Heart left ventricle (tissue), 16 donors: ENCODE data around the gene SYTL2. TPM values are rescaled to one million over a fixed set of nuclear protein-coding genes. Genes with fewer than 3 reads are reported as not detected.
A peak's percentile ranks its signal among the peaks of the same experiment; 100 is the strongest.

ENCODE experiments used
- ATAC-seq, 4 donors: fragments of 200-7000 bp; cut with Tn5 transposase; one replicate each; pipeline ENCODE4 v1.9.1; 2020 to 2022; ENCODE audit warnings: moderate library complexity in 4 of 4, mild to moderate bottlenecking in 3 of 4, moderate number of reproducible peaks in 1 of 4
- DNase-seq, 5 donors: peaks; one replicate each; pipeline ENCODE4 v3.0.0-alpha.2; 2020
- H3K27ac ChIP-seq, 12 donors: fragments of 200-600 bp; sonication (generic) in 4 of 12; one replicate each; pipeline versions ENCODE4 v1.5.0 to v1.8.0; 2016 to 2022; ENCODE audit warnings: mild to moderate bottlenecking in 2 of 12
- H3K27me3 ChIP-seq, 9 donors: fragments of 200-600 bp; sonication (generic) in 2 of 9; one replicate each; pipeline versions ENCODE4 v1.5.1 to v1.8.0; 2016 to 2022; ENCODE audit warnings: mild to moderate bottlenecking in 3 of 9
- H3K36me3 ChIP-seq, 9 donors: fragments of 200-600 bp; sonication (generic) in 2 of 9; one replicate each; pipeline versions ENCODE4 v1.5.0 to v1.8.0; 2018 to 2022; ENCODE audit warnings: mild to moderate bottlenecking in 2 of 9
- H3K4me1 ChIP-seq, 12 donors: fragments of 200-600 bp; sonication (generic) in 4 of 12; one replicate each; pipeline versions ENCODE4 v1.5.0 to v1.8.0; 2016 to 2022; ENCODE audit warnings: mild to moderate bottlenecking in 3 of 12
- H3K4me3 ChIP-seq, 12 donors: fragments of 200-600 bp; sonication (generic) in 4 of 12; one replicate each; pipeline versions ENCODE4 v1.5.0 to v1.8.0; 2017 to 2022; ENCODE audit warnings: mild to moderate bottlenecking in 9 of 12, moderate library complexity in 4 of 12
- H3K9me3 ChIP-seq, 12 donors: fragments of 200-600 bp; sonication (generic) in 4 of 12; one replicate each; pipeline versions ENCODE4 v1.5.0 to v1.8.0; 2016 to 2022; ENCODE audit warnings: mild to moderate bottlenecking in 1 of 12
- POLR2A ChIP-seq, 2 donors: fragments of 450-650 bp; IDR thresholded peaks; one replicate each; pipeline ENCODE4 v1.6.1; 2017; ENCODE audit warnings: antibody characterized with exemption in 2 of 2, mild to moderate bottlenecking in 2 of 2, moderate library complexity in 2 of 2
- WGBS, 4 donors: extraction: QIAGEN DNeasy Blood & Tissue Kit in 2 of 4; methylation state at CpG; one replicate each; pipeline versions ENCODE4 v1.1.5 to v1.1.7; 2013 to 2018; 5-methylcytosine and 5-hydroxymethylcytosine counted together
- intact Hi-C, 10 donors: fragments of 100-400 bp; cut with DNase I; formaldehyde crosslinking; loops; one replicate each; pipeline versions ENCODE4 v1.11.1 to v1.14.2; 2022
- polyA plus RNA-seq, 2 donors: library from polyadenylated mRNA; stranded (reverse); fragments of 200-250 nt; gene quantifications; one replicate each; pipeline ENCODE4 v1.2.3, GENCODE V29; 2013
- total RNA-seq, 9 donors: library from RNA; depleted of rRNA in 2 of 9; stranded (reverse); fragments of >200 nt in 2 of 9; fragmentation: NEBNext Ultra II Directional in 3 of 9; extraction: Animal tissue kit (Norgen Biotek cat#: 25700) in 3 of 9; gene quantifications; one replicate each; pipeline versions ENCODE4 v1.1.0 to v1.2.4, GENCODE V29; 2016 to 2023
- TF ChIP-seq, protein P1 (sequence below), 12 donors: fragments of 200-600 bp; sonication (generic) in 4 of 12; IDR thresholded peaks; one replicate each; pipeline versions ENCODE4 v1.5.0 to v1.8.0; 2018 to 2022; ENCODE audit warnings: antibody characterized with exemption in 12 of 12, mild to moderate bottlenecking in 5 of 12
- donor health status: ischemic (EF 13 %, LVEDD 7.1; RV severe dilation, severe dysfunction).
- donor health status: healthy with polysubstance abuse.
- donor health status: DM: no; HTN: yes; CAD: no.
- donor health status: DM: no; HTN: no; CAD: no.
- donor health status: ischemic (EF 25% LVEDD 6.9; RV normal size, moderate dysfunction).
- donor health status: ischemic (EF 25% LVEDD 5.7; RV mildly dilated, moderate dysfunction).
- donor health status: healthy.
- donor health status: DM: yes; HTN: yes; CAD: no.
- donor health status: ischemic (EF 35%, LVEDD 5.7; RV mildly dilated, moderate dysfunction).
- donor health status: nonischemic (EF 11% LVEDD 7.7; RV severe dilation, severe dysfunction).
- donor health status: DM: yes; HTN: yes; CAD: no.
- donor health status: PGD.
- donor health status: ischemic (EF 29% LVEDD 5.4; RV normal size, mild dysfunction).
- donor health status: nonischemic (EF 23%, LVEDD 6.1; RV moderate dilation, normal function).

SYTL2 gene
- total and polyA plus RNA-seq, 11 donors = 2.2 to 9.5 (median 4.9) TPM

DNA sequence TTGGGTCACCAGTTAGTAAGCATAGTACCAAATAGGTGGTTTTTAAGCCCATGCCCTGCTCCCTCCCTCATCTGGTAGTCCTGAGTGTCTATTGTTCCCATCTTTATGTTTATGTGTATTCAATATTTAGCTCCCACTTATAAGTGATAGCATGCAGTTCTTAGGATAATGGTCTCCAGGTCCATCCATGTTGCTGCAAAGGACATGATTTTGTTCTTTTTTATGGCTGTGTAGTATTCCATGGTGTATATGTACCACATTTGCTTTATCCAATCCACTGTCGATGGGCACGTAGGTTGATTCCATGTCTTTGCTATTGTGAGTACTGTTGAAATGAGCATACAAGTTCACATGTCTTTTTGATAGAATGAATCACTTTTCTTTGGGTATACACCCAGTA lies 18.2 kb upstream of the SYTL2 start:
- Histone ChIP-seq H3K27me3 (no peaks in the 10 kb centered on the region), H3K9me3 (no peaks in the 10 kb centered on the region), H3K4me3 (no peak overlapping the region), H3K4me1 (peaks cover 0 to 14% (median 0%) of the 10 kb centered on the region in 12 donors), H3K27ac (no peak overlapping the region), H3K36me3 (no peaks in the 10 kb centered on the region)
- no peak for ATAC-seq
- WGBS, 4 donors = 88 to 100% (median 98%) methylated on average over 2 of the region's 2 CpGs
- no peak for DNase-seq
- intact Hi-C loops = loop anchor here in 9 of 10 donors (5.0 to 10.0 kb wide), 5 partner anchors 132 to 234 kb away; no protein-coding TSS in a partner anchor
- TF ChIP-seq, protein P1, sequence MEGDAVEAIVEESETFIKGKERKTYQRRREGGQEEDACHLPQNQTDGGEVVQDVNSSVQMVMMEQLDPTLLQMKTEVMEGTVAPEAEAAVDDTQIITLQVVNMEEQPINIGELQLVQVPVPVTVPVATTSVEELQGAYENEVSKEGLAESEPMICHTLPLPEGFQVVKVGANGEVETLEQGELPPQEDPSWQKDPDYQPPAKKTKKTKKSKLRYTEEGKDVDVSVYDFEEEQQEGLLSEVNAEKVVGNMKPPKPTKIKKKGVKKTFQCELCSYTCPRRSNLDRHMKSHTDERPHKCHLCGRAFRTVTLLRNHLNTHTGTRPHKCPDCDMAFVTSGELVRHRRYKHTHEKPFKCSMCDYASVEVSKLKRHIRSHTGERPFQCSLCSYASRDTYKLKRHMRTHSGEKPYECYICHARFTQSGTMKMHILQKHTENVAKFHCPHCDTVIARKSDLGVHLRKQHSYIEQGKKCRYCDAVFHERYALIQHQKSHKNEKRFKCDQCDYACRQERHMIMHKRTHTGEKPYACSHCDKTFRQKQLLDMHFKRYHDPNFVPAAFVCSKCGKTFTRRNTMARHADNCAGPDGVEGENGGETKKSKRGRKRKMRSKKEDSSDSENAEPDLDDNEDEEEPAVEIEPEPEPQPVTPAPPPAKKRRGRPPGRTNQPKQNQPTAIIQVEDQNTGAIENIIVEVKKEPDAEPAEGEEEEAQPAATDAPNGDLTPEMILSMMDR (IDR thresholded peaks at IDR 0.05) = no peak
- TF ChIP-seq POLR2A (IDR thresholded peaks at IDR 0.05) = no peak

DNA sequence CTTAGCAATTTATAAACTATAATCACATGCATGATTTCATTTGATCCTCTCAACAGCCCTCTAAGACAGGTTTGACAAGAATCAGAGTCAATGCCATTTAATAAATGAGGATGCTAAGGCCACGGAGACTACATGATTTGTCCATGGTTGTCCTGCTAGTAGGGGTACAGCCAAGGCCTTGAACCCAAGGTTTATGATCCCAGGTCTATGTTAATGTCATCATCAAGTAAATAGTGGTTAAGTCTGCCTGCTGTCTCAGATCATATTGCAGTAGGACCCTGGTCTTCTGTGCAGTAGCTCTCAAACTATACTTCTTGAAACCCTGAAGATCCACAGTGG lies 17.7 kb upstream of the SYTL2 start:
- DNase-seq (no peak), ATAC-seq (no peak)
- no peak for TF ChIP-seq POLR2A (IDR thresholded peaks at IDR 0.05)
- TF ChIP-seq, protein P1 (IDR thresholded peaks at IDR 0.05) = no peak
- Histone ChIP-seq H3K27me3 (no peaks in the 10 kb centered on the region), H3K27ac (no peak overlapping the region), H3K4me3 (no peak overlapping the region), H3K36me3 (no peaks in the 10 kb centered on the region), H3K9me3 (no peaks in the 10 kb centered on the region), H3K4me1 (peaks cover 0 to 14% (median 0%) of the 10 kb centered on the region in 12 donors)
- intact Hi-C loops = loop anchor here in 9 of 10 donors (5.0 to 10.0 kb wide), 5 partner anchors 131 to 234 kb away; no protein-coding TSS in a partner anchor
- 88 to 95% (median 89%) methylated on average over 1 of the region's 1 CpG for WGBS, 4 donors

DNA sequence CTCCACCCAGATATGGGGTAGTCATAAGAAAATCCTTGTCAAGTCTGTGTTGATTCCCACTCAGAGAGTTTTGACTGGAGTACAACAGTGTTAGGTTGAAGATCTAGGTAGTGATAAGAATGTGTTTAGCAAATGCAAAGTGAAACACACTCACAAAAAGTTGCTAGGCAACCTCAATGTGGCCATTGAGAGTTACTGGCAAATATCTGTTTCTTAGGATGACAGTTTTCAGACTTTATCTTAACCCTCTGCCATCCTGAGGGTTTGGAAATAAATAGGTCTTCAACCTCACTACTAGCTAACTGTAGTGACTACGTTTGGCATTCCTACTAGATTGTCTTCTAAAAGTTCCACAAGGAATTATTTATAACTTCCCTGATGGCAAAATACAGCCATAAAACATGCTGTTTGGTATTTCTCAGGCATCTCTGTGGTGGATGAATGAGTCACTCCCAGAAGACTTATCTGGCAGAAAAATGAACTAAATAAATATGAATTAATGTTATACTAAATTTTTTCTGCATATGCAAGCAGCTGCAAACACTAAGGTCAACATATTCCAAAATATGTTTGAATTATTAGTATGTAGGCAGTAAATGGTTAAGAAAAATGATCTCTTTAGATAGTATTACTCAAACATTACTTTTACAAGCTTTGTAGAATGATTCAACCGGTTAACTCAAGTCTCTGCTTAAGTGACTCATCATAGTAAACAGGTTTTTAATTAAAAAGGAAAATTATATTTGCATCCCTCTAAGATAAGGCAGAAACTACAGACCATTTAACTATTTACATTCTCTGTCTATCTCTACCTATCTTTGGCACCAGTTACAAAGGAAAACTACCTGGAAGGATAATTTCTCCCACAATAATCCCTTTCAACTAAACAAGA lies 17.1 kb upstream of the SYTL2 start:
- H3K27ac ChIP-seq = peak overlapping the region in 1 of 12 donors; percentile 51

More for the DNA sequence above, 17.1 kb upstream of the SYTL2 start:
- no peak overlapping the region for H3K4me3 ChIP-seq
- H3K9me3 ChIP-seq = no peaks in the 10 kb centered on the region
- peaks cover 0 to 14% (median 0%) of the 10 kb centered on the region in 12 donors for H3K4me1 ChIP-seq
- no peaks in the 10 kb centered on the region for H3K27me3 ChIP-seq
- no peak for TF ChIP-seq POLR2A (IDR thresholded peaks at IDR 0.05)
- TF ChIP-seq, protein P1 (IDR thresholded peaks at IDR 0.05) = no peak
- ATAC-seq (no peak), DNase-seq (no peak)
- no peaks in the 10 kb centered on the region for H3K36me3 ChIP-seq
- intact Hi-C loops = loop anchor here (2.0 to 10.0 kb wide), 7 partner anchors 131 to 233 kb away; no protein-coding TSS in a partner anchor
- WGBS, 4 donors = 43 to 50% (median 47%) methylated on average over 2 of the region's 2 CpGs
